Ascending aorta (tissue), 2 donors: ENCODE measurements around the gene PRICKLE1. TPM values are rescaled to one million over a fixed set of nuclear protein-coding genes. Genes with fewer than 3 reads are reported as not detected.

ENCODE experiments used
- DNase-seq, 2 donors: peaks; one replicate each; pipeline ENCODE4 v3.0.0-alpha.2; 2019; ENCODE audit warnings: low spot score in 2 of 2
- H3K27ac ChIP-seq, 2 donors: fragments of 200-600 bp; sonication (generic); one replicate each; pipeline ENCODE4 v1.5.1; 2016 to 2017; ENCODE audit warnings: mild to moderate bottlenecking in 1 of 2
- H3K27me3 ChIP-seq: fragments of 200-600 bp; sonication (generic); one replicate; pipeline ENCODE4 v1.5.1; 2017
- H3K36me3 ChIP-seq, 2 donors: fragments of 200-600 bp; sonication (generic); one replicate each; pipeline ENCODE4 v1.5.1; 2016
- H3K4me1 ChIP-seq, 2 donors: fragments of 200-600 bp; sonication (generic); one replicate each; pipeline ENCODE4 v1.5.1; 2016 to 2017; ENCODE audit warnings: mild to moderate bottlenecking in 1 of 2
- H3K4me3 ChIP-seq, 2 donors: fragments of 200-600 bp; sonication (generic); one replicate each; pipeline ENCODE4 v1.5.1; 2016 to 2017; ENCODE audit warnings: mild to moderate bottlenecking in 1 of 2
- H3K9me3 ChIP-seq, 2 donors: fragments of 200-600 bp; sonication (generic); one replicate each; pipeline ENCODE4 v1.5.1; 2016
- intact Hi-C: fragments of 100-400 bp; cut with DNase I; formaldehyde crosslinking; loops from one replicate; pipeline ENCODE4 v1.15.1; 2023
- total RNA-seq: library from RNA; depleted of rRNA; stranded (reverse); fragments of >200 nt; gene quantifications from one replicate; pipeline ENCODE4 v1.1.0, GENCODE V29; 2016
- TF ChIP-seq, protein P1 (sequence below), 3 experiments: fragments of 200-600 bp in 2 of 3; fragments of 450-650 bp in 1 of 3; sonication (generic) in 2 of 3; IDR thresholded peaks; one replicate each; pipeline ENCODE4 v1.5.1; 2016 to 2019; ENCODE audit warnings: antibody characterized with exemption in 3 of 3, mild to moderate bottlenecking in 1 of 3, moderate library complexity in 1 of 3

Gene PRICKLE1
- total RNA-seq, 1 donor from 2014 or later, result 1.8 TPM

DNA sequence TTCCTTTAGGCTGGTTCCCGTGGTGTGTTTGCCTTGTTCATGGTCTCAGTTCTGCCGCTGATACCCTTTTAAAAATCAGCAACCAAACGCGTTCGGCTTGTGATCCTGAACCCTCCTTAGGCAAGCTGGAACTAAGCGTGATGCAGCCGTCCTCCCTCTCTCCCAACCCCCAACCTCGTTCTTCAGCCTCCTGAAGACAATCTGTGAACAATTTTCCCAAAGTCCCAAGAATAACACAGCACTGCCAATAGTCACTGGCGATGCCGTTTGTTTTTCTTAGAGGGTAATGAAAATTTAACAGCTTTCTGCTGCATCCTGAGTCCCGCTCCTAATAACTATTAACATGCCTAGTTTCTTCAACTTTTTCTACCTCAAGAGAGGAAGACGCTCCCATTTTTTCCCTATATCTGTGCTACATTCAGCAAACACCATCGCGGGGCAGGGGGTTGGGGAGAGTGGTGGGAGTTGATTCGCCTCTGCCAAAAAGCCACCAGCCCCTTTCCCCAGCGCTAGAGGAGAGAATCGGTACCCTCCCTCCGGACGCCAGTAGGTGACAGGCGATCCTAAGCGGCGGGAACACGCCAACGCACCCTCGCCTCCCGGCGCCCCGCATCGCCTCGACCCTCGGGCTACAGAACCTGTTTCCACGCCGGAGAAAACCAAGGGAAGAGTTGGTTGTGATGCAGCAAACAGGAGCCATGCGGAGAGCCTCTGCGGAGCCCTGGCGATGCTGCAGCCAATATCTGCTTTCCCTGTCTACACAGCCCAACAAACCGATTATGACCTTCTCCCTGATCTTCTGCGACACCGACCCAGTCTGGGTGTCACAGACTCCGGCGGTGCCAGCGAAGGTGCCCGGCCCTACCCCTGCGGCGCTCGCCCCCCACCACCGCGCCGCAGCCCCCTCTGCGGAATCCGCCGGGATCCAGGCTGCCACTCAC lies 752 bp downstream of the PRICKLE1 start:
- peak overlapping the region; percentile 20 to 55 for H3K27ac ChIP-seq

DNA sequence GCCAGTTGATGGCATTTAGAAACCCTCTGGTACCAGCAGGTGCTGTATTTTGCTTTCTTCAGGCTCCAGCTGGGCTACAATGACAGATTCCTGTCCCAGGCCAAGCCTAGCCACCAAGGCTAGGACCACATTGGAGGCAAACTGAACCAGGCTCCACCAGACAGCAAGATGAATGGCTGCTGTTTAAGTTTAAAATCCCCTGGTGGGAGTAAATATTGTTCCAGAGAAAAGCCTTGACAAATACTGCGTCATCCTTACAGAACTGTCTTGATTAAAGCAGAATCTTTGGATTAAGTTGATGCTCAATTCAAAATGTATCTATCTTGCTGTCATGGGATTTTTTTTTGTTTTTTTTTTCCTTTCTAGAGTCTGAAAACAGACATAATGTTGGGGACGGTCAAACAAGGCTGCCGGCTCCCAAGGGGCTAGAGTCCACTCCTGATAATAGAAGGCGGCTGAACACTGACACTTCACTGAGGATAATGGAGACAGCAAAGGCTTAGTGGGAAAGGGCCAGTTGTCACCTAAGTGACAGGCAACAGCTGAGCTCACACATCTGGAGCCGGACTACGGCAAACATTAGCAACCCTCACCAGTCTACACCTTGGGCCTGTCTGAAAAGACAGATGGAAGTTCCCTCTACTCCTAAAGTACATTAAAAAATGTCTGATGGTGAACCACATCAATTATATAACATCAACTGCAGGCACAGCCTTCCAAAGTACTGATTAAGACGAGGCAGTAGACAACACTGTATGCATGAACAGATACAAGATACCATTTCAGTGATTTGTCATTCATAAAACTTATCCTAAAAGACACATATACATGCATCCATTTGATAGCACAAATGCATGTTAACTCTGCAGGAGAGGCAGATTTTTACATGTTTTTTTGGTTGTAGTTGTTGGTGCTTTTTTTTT lies 1.7 kb downstream of the PRICKLE1 start:
- no peak for DNase-seq
- H3K36me3 ChIP-seq, result no peaks in the 10 kb centered on the region
- intact Hi-C loops, result loop anchor here (2.0 to 10.0 kb wide), 5 partner anchors 105 to 1383 kb away; partner anchors contain the start of genes PPHLN1, YAF2 and ZCRB1
- H3K9me3 ChIP-seq, result no peaks in the 10 kb centered on the region
- H3K4me3 ChIP-seq, result peak overlapping the region; percentile 77 to 89
- peaks cover 5 to 22% of the 10 kb centered on the region in 2 donors for H3K4me1 ChIP-seq
- H3K27me3 ChIP-seq, result no peaks in the 10 kb centered on the region
- H3K27ac ChIP-seq, result no peak overlapping the region
- TF ChIP-seq, protein P1, sequence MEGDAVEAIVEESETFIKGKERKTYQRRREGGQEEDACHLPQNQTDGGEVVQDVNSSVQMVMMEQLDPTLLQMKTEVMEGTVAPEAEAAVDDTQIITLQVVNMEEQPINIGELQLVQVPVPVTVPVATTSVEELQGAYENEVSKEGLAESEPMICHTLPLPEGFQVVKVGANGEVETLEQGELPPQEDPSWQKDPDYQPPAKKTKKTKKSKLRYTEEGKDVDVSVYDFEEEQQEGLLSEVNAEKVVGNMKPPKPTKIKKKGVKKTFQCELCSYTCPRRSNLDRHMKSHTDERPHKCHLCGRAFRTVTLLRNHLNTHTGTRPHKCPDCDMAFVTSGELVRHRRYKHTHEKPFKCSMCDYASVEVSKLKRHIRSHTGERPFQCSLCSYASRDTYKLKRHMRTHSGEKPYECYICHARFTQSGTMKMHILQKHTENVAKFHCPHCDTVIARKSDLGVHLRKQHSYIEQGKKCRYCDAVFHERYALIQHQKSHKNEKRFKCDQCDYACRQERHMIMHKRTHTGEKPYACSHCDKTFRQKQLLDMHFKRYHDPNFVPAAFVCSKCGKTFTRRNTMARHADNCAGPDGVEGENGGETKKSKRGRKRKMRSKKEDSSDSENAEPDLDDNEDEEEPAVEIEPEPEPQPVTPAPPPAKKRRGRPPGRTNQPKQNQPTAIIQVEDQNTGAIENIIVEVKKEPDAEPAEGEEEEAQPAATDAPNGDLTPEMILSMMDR (IDR thresholded peaks at IDR 0.05), result no peak

More for the DNA sequence above, 752 bp downstream of the PRICKLE1 start:
- intact Hi-C loops, result loop anchor here (2.0 to 10.0 kb wide), 5 partner anchors 106 to 1384 kb away; partner anchors contain the start of genes PPHLN1, YAF2 and ZCRB1
- Histone ChIP-seq H3K4me3 (peak overlapping the region; percentile 77 to 89), H3K9me3 (no peaks in the 10 kb centered on the region), H3K4me1 (peaks cover 5 to 17% of the 10 kb centered on the region in 2 donors), H3K36me3 (no peaks in the 10 kb centered on the region), H3K27me3 (no peaks in the 10 kb centered on the region)
- peak in 1 of 2 donors; percentile 69 for DNase-seq
- TF ChIP-seq, protein P1 (IDR thresholded peaks at IDR 0.05), result peak in 2 of 3 experiments; percentile 38 to 60

DNA sequence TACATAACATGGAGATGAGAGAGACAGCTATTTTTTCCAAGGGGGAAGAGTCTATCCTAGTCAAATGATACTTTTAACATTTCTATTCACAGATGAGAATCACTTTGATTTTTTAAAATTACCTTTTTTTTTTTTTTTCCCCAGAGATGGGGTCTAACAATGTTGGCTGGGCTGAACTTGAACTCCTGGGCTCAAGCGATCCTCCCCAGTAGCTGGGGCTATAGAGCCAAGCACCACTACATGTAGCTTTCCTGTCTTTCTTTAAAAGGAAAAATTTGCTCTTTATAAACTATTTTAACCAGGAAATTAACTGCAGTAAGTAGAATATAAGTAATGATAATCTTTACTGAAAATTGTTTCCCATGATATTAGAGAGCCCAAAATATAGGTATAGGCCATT lies 3.3 kb downstream of the PRICKLE1 start:
- Histone ChIP-seq H3K27me3 (no peaks in the 10 kb centered on the region), H3K4me3 (no peak overlapping the region), H3K9me3 (no peaks in the 10 kb centered on the region), H3K27ac (no peak overlapping the region), H3K36me3 (no peaks in the 10 kb centered on the region), H3K4me1 (peaks cover 5 to 22% of the 10 kb centered on the region in 2 donors)
- intact Hi-C loops, result loop anchor here (5.0 to 10.0 kb wide), 4 partner anchors 261 to 1381 kb away; partner anchors contain the start of genes PPHLN1, YAF2 and ZCRB1
- no peak for DNase-seq
- TF ChIP-seq, protein P1 (IDR thresholded peaks at IDR 0.05), result no peak

DNA sequence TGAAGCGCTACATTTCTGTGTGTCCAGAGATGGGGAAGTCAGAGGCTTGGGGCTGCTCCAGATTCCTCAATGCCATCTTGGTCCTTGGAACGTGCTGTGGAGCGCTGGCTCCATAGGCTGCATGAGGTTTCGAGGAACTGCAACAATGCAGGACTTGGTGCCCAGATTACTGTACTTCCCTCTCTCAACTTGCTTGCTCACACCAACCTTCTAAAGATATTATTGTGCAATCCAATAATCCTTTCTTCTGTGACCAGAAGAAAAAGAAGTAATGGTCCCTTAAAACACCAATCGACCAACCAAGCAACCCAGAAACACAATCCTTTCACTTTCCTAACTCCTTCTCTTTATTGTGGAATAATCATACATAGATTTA lies 3.7 kb downstream of the PRICKLE1 start:
- TF ChIP-seq, protein P1 (IDR thresholded peaks at IDR 0.05), result no peak
- intact Hi-C loops, result loop anchor here (5.0 to 10.0 kb wide), 4 partner anchors 261 to 1381 kb away; partner anchors contain the start of genes PPHLN1, YAF2 and ZCRB1
- no peak for DNase-seq
- Histone ChIP-seq H3K9me3 (no peaks in the 10 kb centered on the region), H3K27me3 (no peaks in the 10 kb centered on the region), H3K4me3 (no peak overlapping the region), H3K27ac (no peak overlapping the region), H3K36me3 (no peaks in the 10 kb centered on the region), H3K4me1 (peaks cover 5 to 22% of the 10 kb centered on the region in 2 donors)
